GM19023 (cell line): ENCODE results near the gene PHLPP2.
"Not testable (repeated sequence)": the region's sequence is repeated elsewhere in the genome, so short reads cannot be mapped to it uniquely, and the experiment has no call there.

Source experiments
- ATAC-seq: cut with Tn5 transposase; IDR thresholded peaks from one replicate; pipeline ENCODE4 v1.9.1; 2021; ENCODE audit warnings: mild to moderate bottlenecking, moderate library complexity; ENCODE audit not compliant: unreplicated experiment

PHLPP2 gene

DNA sequence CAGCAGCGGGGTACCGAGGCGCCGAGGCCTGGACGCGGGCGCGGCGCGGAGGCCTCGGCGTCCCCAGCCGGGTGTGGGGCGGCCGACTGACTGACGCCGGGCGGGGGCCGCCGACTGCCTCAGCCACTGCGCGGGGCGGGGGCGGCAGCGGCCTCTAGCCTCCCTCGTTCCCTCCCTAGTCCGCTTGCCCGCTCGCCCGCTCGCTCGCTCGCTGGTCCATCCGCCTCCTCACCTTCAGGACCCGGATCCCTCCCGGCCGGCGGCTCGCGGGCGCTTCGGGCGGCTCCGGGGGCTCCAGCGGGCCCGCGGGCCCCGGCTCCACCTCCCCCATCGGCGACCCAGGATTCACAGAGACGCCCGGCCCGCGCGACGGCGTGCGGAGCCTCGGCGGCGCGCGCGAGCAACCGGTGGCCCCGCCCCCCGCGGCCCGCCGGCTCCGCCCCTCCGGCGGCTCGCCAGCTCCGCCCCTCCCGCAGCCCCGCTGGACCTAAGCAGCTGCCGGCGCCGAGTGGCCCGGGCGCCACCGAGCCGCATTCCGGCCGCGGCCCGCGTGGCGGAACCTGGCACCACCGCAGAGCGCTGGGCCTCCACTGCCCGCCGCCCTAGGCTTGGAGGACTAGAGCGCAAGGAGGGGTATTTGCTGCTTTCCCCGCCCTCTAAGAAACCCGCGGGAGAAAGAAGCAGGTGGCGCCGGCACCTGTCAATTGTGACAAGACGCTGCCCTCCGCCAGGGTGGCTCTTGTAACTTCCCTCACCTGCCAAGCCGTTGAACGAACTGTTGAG lies 773 bp downstream of the PHLPP2 start:
- ATAC-seq, result peak; percentile 77

DNA sequence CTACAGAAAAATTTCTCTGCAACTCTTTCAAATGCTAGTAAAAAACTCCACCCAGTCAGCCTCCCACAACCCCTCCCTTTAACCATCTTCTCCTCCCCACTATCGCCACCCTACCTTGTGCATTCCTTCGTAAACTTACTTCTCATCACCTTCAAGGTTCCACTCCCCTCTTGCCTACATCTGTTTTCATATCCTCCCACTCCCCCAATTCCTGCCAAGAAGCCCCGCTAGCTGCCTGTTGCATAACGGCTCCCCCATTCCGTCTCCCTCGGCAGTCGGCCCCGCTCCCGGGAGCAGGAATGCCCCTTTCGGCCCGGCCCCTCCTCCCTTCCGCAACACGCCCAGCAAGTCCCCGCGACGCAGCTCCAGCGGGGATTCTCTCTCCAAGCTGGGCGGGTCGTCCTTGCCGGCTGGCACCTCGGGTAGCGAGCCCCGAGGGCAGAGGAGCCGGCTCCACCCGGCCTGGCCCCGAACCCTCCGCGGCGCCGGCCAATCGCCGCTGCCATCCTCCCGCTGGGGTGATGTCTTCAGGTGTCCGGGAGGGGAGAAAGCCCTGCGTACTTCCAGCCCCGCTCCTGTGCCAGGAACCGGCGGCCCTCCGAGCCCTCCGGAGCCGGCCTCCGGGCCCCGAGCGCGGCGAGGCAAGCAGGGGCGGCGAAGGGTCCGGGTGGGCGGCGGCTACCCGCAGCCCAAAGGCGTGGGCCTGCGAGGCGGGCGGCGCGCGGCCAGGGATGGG lies 1.5 kb downstream of the PHLPP2 start:
- ATAC-seq, result peak; percentile 40

DNA sequence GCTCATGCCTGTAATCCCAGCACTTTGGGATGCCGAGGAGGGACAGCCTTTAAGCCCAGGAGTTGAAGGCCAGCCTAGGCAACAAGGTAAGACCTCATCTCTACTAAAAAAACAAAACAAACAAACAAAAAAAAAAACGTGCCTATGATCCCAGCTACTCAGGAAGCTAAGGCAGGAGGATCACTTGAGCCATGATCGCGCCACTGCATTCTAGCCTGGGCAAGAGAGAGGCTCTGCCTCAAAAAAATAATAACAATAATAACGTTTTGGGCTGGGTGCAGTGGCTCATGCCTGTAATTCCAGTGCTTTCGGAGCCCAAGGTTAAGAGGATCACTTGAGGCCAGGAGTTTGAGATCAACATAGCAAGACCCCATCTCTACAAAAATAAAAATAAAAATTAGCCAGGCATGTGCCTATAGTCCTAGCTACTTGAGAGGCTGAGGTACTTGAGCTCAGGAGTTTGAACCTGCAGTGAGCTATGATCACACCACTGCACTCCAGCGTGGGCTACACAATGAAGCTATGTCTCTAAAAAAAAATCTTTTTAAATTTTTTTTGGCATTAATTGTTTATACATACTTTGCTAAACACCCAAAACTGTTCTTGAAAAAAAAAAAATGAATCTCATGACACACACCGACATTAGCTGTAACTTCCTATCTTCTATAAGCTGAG lies 3.3 kb downstream of the PHLPP2 start:
- no peak for ATAC-seq

DNA sequence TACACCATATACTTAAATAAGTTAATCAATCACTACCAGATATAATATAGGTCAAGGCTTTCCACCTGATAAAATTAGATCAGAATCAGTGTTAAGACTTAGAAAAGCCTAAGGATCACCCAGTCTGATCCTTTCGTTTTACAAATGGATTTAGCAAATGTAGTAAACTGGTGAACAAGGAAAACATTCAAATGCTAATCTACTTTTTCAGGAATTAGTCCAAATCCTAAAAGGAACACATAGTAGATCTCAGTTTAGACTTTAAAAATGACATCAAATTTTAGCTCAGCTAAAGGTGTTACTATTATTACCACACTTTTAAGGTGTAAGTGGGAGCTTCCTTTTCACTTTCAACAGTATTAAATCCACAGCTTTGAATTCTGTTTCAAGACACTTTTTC lies 12.0 kb downstream of the PHLPP2 start:
- ATAC-seq, result no peak

DNA sequence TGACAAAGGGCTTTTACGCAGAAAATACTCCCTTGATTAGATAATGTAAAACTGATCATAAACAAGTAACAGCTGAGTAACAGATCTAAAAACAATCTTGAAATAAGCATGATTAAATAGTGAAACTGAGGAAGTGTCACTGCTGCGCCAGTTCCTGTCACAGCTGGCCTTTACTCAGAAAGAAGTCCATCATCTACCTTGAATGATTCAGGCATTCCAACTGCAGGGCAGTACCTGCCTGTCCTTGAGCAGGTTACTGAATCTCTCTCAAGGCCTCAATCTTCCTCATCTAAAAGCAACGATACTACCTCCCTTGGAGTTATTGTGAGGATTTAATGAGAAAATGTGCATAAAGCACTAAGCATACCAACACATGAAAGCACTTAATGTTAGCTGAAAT lies 12.7 kb downstream of the PHLPP2 start:
- no peak for ATAC-seq

DNA sequence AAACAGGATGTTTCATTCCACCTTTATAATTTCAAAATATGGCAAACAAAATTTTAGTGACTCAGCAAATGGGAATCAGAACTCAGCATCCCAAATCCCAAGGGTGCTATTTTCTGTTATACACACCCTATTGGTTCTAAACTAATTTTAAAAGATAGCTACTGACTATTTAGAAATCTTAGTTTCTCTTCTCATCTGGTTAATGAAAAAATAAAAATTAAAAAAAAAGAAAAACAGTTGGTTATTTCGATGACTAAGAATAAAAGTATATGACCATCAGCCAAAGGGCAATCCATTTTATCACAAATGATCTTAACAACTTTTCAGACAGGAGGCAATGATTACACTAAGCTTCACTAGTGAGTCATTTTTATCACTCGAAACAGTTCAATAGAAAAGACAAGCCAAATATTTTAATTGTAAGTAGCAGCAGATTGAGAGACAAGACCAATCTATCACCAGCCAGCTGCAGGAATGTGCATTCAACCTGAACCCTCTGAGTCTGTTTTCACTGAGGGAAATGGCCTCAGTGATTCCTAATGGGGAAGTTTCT lies 15.2 kb downstream of the PHLPP2 start:
- no peak for ATAC-seq

DNA sequence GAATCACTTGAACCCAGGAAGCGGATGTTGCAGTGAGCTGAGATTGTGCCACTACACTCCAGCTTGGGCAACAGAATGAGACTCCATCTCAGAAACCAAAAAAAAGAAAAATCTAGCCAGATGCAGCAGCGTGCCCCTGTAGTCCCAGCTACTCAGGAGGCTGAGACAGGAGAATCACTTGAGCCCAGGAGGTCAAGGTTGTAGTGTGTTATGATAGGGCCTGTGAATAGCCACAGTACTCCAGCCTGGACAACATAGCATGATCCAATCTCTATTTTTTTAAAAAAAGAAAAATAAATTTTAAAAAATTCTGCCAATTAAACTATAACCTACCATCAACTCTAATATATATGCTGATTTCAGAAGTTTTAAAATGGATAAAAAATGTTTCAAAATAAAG lies 15.8 kb downstream of the PHLPP2 start:
- no peak for ATAC-seq

DNA sequence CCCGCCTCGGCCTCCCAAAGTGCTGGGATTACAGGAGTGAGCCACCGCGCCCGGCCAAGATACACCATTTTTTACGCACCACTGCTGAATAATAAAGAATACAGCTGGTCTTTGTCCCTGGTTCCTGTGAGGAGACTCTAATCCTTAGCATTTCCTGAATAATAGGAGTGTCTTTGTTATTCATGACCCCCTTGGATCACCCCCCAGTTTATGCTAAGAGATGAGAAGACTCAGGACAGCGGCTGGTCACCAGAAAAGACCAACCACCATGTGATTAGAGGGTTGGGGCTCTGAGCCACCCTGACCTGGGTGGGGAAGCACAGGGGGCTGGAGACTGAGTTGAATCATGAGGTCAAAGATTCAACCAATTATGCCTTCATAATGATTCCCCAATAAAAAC lies 17.3 kb downstream of the PHLPP2 start:
- ATAC-seq, result no peak

DNA sequence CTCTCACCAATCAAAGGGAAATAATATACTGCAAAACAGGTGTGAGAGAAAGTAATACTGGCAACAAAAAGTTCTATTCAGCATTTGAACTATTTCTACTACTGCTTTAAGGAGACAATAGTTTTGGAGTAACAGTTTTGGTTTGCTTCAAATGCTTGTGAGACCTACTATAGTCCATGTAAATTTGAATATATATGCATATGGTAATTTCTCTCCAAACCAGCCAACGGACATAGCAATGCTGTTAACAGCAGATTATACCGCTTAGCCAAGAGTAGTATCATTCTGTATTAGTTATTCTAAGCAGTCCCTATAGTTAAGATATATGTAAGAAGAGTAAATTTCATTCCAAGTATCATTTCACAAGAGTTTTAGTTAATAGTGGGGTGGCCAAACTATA lies 18.5 kb downstream of the PHLPP2 start:
- no peak for ATAC-seq

DNA sequence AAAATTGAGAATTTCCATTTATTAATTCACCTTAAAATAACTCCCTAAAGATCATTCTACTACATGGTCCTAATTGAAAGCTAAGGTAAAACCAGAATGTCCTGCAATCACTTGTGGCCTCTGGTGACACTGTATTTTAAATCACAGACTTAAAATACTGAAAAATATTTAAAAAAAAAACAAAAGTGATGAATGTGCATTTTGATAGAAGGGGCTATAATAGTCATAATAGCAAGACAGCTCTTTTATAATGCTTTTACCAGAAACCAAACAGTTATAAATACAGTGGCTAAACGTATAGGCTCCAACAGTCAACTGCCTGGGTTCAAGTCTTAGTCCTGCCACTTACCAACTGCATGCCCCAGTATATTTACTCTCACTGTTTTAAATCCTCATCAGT lies 21.2 kb downstream of the PHLPP2 start:
- ATAC-seq, result no peak

DNA sequence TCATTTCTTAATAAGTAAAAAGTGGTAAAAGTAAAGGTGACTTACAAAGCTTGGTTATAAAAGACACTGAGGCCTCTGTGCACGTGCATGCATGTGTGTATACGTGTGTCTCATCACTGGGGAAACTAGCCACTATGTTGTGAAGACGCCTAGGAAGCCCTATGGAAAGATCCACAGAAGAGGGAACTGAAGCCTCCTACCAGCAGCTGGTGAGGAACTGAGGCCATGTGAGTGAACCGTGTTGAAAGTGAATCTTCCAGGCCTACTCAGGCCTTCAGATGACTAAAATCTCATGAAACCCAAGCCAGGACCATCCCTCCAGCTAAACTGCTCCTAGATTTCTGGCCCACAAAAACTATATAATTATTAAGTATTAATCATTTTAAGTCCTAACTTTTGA lies 23.7 kb downstream of the PHLPP2 start:
- no peak for ATAC-seq

DNA sequence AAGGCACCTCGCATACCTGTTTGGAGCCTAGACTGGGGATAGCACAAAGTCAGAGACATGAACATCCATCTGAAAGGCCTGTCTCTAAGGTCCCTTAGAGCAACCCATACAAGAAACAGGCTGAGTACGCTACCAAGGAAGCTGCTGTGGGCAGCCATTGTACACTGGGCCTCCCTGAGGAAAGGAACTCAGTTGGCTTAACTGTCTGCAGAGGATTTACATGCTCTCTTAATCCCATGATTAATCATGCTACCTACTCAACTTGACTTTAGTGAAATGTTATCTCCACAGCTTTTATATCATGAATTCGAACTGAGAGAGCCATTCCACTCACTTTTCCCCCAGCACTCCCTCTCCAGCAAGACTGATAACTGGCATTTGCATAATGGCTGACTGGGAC lies 26.0 kb downstream of the PHLPP2 start:
- ATAC-seq, result no peak

DNA sequence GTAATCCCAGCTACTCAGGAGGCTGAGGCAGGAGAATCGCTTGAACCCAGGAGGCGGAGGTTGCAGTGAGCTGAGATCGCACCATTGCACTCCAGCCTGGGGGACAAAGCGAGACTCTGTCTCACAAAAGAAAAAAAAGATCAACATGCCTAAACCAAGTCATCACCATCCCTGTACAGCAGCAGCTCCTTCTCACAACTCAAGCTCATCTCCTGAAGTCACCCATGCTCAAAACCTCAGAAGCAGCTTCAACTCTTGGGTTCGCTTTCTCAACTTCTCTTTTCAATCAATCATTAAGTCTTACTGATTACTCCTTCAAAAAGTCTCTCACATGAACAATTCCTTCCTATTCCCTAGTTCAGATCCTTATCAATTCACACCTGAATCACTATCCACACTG lies 31.3 kb downstream of the PHLPP2 start:
- ATAC-seq, result no peak

DNA sequence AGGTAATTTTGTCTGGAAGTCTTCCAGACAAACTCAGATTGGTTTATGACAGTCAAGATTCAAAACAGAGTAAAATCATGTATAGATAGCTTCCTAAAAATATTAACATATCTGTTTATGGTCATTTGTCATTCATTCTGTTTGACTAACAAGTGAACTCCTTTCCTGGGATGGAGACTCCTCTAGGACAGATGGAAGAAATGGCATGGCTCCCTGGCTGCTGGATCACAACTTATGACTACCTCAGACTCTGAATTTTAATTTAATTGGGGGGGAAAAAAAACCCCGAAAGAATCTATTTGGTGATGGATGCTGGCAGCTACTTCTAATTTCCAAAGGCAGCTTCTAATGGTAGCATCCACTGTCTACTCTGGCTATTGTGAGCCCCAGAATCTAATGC lies 34.6 kb downstream of the PHLPP2 start:
- no peak for ATAC-seq

DNA sequence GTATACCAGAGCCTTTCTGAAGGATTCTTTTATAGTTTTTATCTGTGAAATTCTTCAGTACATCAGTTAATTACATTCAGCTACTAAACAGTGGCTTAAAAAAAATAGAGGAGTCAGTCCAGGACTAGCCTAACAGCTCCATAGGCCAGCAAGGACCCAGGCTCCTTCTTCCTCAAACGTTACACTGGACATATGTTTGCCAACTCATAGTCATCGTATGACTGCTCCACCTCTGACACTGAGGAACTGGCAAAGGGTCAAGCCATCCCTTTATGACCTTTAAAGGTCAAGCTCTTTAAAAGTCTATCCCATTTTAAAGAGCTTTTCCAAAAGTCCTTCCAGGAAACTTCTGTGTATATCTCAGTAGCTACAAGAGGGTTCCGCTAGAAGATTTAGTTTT lies 36.6 kb downstream of the PHLPP2 start:
- no peak for ATAC-seq

DNA sequence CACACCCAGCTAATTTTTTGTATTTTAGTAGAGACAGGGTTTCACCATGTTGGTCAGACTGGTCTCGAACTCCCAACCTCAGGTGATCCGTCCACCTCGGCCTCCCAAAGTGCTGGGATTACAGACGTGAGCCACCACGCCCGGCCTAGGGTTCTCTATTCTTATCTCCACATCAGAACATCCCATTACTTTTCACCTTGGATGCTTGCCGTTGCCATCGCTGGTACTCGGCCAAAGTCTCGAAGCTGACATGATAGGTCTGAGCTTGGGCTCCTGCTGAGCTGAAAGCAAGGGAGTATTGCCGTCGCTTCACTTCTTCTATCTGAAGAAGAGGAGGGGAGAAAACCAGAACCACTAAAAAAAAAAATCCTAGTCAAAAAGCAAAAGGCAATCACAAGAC lies 40.2 kb downstream of the PHLPP2 start:
- not testable (repeated sequence) for ATAC-seq

DNA sequence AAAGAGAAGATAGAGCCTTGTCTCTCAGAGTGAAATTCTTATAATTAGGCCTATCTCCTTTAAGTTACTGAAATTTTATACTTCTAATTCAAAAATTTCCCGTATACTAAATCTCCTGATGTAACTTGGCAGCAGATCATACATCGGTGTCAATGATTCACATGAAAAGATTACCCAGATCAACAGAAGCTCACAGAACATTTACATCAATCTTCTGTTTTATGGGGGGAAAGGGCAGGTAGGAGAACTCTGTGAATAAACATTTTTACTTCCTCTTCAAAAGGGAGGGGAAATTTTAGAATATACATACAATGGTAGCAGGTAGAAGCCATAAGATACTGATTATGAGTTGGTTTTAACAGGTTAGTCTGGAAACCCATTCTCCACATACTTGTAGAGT lies 43.1 kb downstream of the PHLPP2 start:
- no peak for ATAC-seq

DNA sequence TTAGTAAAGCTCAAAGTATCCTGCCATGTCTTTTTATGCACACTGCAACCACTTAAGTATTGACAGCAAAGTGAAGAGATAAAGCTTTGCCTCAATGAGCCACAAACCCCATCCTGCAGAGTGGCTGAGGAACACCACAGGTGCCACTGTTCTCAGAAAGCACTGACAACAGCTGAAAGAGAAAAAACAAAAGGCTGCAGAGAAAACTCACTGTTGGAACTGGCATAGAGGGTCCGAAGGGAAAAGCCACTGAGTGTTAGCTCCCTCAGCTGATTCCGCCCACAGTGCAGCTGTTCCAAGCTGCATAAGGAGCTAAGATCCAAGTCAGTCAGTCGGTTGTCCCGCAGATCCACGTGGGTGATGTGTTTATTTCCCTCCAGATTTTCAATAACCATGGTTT lies 48.3 kb downstream of the PHLPP2 start:
- ATAC-seq, result no peak

DNA sequence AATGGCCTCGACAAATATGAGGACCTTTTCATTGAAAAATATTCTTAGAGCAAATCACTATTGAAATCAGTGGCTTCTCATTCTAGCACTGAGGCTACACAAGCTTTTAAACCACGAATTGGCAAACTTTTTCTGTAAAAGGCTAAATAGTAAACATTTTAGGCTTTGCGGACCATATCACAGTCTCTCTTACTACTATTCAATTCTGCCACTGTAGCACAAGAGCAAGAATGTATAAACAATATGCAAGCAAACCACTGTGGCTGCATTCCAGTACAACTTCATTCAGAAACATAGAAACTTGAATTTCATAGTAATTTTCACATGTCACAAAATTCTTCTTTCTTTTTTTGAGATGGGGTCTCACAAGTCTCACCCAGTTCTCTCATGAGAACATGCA lies 49.1 kb downstream of the PHLPP2 start:
- ATAC-seq, result no peak

DNA sequence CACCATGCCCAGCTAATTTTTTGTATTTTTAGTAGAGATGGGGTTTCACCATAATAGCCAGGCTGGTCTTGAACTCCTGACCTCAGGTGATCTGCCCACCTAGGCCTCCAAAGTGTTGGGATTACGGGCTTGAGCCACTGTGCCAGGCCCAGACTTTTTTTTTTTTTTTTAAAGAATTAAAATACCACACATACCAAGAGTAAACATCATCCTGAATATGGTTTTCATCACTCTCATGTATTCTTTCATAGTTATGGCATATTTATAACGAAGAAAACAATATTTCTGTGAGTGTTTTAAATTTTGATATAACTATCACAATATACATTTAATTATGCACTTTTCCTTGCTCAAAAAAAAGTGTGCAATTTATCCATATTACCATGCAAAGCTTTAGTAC lies 50.3 kb downstream of the PHLPP2 start:
- no peak for ATAC-seq

DNA sequence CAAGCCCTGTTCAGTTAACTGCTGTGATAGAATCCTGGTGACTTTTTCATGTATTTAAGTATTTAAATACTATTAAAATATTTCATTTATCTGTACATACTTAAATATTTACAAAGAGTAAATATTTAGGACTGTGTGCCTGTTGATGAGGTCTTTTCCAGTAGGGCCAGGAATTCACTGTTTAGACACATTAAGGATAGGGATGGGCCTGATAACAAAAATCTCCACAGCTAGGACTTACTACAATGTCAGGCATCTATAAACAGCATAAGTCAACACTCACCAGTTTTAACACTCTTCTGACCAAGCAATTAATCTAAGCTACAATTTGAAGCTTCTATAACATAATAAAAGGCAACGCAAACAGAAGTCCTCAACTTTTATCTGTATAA lies 50.9 kb downstream of the PHLPP2 start:
- ATAC-seq, result no peak
